HL-60/S4 (cell line): Measurements from ENCODE around the gene REC8.
"Not testable (repeated sequence)": the region's sequence is repeated elsewhere in the genome, so short reads cannot be mapped to it uniquely, and the experiment has no call there.

ENCODE experiments used
- in situ Hi-C: fragments of 300-500 bp; cut with MboI; formaldehyde crosslinking; loops from 2 replicates; pipeline ENCODE4 v1.14.3; 2022; ENCODE audit warnings: low sequenced_read_pairs

REC8 gene

DNA sequence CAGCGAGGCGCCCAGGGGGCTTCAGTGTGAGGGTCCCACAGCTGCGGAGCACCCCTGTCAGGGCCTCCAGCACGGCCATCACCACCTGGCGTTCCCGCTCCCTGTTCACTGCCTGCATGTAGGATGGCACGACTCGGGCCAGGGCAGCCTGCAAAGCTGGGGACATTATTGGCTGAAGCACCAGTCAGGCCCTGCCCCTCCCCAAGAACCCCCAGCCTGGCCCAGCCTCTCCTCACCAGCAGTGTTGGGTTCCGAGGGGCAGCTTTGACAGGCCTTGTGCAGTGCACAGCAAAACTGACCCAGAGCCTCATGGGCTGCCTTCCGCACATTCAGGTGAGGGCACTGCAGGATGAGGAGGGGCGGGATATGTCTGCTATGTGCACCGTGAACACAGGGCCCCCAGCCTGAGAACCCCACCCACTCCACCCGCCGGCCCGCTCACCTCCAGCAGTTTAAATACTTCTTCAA is 11.2 kb downstream of the REC8 start:
- in situ Hi-C loops: no loop called here

DNA sequence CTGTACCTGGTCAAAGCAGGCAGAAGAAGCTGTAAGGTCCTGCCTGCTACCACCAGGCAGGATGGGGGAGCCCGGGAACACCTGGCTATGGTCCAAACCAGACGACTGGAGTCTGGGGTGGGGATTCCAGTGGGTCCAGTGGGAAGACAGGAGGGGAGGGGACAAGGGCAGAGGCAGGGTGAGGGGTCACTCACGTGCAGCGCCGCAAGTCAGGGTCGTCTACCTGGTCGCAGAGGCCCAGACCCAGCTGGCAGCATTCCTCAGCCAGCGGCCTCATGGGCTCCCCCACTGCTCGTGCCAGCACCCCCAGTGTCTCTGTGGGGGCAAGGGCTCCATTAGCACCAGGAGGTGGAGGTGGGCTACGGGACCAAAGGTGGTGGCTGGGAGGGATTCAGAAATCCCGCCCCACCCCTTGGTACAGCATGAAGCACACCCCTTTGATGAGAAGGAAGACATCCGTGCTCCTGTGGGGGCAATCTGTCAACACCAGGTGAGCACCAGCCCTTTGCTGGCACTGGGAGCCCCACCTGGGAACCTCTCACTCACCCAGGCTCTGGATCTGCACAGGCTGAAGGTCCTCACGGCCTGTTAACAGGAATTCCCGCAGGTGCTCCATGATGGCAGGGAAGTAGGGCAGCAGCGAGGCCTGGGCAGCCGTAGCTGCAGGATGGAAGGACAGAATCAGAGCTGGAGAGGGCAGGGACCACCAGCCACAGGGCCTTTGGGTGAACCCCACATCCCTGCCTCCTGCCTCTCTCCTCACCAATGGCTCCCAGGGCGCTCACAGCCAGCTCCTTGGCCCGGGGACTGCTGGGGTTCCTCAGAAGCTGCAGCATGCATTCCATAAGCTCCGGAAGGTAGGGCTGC is 12.5 kb downstream of the REC8 start:
- in situ Hi-C loops: no loop called here

DNA sequence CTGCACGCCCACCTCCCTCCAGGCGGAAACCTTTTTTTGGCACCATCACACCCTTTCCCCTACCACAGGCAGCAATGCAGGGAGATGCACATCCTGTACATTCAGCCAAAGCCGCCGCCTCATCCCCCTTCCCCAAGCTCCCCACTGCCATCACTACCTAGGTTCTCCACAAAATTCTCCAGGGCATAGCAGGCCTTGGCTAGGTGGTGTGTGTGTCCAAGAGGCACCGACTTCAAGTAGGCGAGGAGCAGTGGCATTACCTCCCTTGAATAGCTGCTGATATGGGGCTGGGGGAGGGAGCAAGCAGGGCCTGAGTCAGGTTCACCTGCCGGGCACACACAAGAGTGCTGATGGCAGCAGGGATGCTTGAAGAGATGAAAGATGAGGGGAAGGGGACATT is 13.1 kb downstream of the REC8 start:
- in situ Hi-C loops: no loop called here

DNA sequence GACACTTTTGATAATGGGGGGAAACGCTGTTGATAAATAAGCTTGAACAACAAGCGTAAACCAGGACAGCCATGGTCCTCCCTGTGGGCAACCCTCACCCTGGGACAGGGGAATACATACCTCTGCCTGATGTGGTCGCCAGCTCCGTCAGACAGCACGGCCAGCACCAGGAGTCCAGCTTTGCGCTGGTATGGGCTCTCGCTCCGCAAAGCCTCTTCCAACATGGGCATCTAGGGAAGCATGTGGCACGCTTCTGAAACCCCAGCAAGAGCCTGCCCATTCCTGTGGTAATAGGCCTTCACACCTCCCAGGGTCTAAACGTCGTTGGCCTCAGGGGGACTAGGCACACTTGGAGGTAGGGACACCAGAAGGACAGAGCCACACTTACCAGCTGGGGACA is 13.9 kb downstream of the REC8 start:
- in situ Hi-C loops: no loop called here

DNA sequence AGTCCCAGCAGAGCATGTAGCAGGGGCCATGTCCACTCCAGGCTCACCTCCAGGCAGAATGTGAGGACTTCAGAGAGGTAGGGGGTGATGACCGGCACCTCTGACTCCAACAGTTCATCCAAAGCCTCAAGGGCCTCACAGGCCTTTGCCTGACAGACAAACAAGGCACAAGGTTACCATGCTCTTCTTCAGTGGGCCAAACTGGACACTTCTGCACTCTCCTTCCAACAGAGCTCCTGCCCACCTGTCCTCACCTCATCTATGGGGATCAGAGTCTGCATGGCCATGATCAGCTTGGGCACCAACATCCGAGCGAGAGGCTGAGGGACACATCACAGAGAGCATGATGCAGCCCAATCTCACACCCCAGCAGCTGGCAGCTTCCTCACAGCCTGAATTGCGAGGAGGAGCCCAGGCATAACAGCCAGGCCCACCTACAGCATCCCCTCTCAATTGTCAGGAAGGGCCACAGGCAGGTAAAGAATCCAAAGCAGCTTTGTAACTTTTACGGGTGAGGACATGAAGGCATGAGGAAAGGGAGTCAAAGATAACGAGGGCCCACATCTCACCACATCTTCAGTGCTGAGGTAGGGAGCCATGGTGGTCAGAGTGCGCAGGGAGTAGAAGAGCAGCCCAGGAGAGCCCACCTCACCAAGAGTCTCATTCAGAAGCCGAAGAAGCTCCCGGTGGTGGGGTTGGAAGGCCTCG is 15.1 kb downstream of the REC8 start:
- in situ Hi-C loops: no loop called here

DNA sequence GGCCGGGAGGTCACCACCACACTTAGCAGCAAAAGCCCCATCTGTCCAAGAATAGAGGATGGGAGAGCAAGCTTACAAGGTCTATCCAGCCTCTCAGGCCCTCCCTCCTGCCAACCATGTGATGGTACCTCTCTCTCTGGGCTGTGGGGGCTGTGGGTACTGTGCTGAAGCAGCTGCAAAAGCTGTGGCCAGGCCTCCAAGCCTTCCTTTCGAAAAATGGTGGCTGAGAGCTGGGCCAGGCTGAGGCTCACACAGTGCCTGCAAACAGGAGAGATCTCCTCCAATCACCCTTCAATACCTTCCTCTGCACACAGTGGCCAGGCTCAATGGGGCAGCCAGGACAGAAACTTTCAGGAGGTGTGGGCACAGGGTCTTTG is 15.6 kb downstream of the REC8 start:
- in situ Hi-C loops: no loop called here

DNA sequence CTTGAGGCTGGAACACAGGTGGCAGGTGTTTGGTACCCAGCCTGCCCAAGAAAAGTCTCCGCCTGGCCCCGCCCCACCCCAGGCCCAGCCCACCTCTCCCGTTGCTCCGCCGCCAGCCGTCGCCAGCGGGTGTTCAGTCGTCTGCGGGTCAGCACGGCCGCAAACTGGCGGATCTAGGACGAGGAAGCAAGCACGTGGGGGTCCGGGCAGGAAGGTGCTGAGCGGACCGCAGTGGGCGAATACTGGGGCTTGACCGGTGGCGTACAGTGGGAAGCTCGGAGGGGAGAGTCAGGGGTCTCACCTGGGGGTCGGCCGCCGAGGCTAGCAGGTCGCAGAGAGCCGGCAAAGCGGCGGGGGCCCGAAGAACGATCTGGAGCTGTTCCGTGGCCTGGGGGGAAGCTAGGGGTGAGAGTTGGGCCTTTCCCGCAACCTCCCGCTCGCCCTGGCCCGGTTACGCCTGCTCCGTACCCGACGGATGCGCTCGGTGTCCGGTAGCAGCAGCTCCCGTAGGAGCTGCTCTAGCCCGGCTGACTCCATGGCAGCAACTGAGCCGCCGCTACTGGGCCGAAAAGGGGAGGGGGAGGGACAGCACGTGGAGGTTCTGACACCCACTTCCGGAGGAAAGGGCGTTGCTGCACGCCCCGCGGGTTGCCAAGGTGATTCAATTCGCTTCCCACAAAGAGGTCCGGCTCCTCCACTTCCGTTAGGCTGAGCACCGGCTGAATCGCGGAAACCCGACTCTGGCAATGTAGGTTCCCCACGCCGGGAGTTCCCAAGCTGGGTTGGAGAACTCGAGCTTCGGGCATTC is 16.6 kb downstream of the REC8 start, which contains the start of gene IPO4:
TSS of gene IPO4 (minus strand) at position 566 of the 808 bp plus-strand sequence. CDS start at position 537, 29 bp downstream.
- in situ Hi-C loops: no loop called here

DNA sequence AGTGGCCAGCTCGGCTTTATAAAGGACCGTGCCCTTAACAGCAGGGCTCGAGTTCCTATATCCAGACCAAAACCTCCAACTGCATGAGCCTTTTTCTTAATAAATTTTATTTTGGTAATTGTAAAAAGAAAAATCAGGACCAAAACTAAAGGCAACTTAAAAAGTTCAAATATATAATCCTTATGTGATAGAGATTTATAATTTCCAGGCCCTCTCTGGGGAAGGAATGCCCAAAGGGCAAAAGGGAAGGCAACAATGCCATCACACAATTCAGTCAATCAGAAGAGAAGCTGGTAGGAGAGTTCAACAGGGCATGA is 17.1 kb downstream of the REC8 start:
- in situ Hi-C loops: no loop called here

DNA sequence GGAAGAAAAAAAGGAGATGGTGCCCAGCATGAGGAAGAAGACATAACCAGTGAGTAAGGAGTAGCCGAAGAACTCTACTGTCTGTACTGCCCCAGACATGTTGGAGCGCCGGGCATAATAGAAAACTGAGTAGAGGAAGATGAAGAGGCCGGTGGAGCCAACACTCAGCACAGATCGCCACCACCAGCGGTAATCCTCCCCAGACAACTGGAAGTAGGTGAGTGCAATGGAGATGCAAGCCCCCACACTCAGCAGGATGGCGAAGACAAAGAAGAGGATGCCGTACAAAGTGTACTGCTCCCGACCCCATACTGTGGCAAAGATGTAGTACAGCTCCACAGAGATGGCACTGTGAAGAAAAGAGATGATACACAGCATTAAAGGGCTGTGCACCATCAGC is 17.6 kb downstream of the REC8 start:
- in situ Hi-C loops: no loop called here

DNA sequence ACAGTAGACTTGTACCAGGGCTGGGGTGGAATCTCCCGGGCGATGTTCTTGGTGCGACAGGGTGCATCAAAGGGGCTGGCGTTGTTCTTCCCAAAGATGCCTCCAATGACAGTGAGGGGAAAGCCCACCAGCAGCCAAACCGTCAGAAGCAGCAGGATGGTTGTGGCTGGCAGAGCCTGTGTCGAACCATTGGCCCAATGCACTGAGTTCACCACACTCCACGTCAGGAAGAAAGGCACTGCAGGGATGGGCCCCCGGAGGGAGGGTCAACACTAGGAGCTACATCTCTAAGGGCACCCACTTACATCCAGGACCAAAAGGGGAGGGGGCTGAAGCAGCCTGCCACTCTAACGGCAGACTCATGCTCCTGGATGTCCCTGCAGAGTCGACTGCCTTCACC is 18.5 kb downstream of the REC8 start:
- in situ Hi-C loops: no loop called here

DNA sequence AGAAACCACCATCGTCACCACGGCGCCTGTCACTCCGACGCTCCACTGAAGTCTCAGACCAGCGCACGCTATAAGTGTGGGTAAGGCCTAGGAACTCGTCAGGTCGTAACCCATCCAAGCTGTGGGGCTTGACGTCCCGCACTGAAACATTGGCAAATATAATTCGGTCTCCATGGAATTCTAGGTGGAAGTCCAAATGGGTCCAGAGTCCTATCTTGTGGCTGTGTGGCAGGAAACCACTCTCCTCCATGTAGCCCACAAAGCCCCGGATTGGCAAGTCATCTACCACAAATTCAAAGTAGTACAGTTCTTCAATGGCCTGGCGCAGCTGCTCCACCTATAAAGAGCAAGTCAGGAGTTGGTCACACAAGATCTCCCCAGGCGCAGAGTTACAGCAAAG is 21.1 kb downstream of the REC8 start:
- in situ Hi-C loops: no loop called here

DNA sequence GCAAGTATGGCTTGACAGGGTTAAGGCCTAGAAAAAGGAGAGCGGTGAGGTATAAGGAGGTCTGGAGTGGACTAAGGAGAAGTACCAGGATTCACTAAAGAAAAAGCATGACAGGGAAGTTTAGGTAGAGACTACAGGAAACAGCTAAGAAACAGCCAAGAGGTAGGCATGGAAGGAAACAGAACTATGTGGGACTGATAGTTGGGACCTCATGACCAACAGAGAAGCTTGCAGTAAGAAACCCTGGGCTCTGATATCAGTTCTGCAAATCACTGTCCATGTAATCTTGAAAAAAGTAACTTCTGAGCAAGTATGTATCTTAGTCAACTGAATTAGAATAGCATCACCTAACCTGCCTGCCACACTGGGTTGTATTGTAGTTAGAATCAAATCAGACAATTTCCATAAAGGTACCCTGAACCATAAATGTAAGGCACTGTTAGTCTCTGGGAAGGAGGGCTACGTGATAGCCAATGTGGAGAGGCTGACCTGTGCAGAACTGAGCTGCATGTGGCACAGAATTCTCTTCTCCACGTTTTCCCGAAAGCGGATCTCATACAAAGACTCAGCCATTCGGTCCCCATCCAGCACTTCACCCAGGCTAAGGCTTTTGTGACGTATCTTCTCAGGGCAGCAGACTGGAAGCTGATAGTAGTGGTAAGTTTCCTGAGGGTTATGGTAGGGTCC is 22.4 kb downstream of the REC8 start:
- in situ Hi-C loops: no loop called here

DNA sequence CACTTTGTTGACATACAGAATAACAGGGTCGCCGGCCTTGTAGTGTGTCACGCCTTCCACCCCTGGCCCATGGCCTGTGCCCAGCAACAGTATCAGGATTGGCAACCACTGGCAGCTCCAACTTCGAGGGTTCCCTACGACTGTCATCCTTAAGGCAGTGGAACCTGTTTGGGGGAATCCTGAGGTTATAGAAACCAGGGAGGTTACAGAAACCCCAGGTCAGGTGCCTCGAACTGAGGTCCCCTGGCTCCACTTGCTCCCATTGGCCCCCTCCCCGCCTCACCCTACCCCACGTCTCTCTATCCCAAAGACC is 22.9 kb downstream of the REC8 start:
- in situ Hi-C loops: no loop called here

DNA sequence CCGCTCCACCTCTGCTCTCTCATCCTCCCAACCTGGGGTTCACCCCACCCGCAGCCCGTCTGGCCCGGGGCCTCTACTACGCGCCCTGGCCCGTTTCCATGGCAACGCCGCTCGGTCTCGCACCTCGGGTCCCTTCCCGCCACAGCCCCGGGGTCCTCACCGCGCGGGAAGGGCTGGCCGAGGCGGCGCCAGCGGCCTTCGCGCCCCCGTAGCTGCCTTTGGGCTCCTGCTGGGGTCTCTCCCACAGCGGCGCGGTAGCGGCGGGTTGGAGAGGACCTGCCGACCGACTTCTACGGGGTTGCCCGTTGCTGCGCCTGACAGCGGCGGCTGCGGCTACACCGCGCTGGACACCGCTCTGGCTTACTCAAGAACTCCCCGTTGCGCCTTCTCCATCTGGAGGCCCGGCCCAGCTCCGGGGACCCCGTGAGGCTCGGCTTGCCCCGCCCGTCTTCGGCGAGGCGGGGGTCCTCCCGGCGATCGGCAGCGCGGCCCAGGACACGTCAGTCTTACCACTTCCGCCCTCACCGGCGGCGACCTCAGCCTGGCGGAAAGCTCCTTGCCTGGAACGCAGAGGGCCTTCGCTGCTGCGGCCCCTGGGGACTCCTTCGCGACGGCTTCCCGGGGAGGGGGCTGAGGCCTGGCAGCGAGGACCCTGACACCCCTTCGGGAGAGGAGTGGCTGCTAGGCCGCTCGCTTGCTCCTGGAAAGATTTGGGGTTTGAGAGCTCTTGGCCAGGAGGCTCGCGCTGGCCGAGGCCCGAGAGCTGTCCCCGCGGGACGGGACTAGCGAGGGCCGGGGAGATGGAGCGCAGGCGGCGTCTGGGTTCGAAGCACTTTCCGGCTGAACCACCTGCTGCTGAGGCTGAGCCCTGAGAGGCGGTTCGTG is 23.5 kb downstream of the REC8 start, which contains the start of gene TM9SF1:
TSS of gene TM9SF1 (minus strand) at position 256 of the 885 bp plus-strand sequence. CDS start 422 bp downstream, outside the sequence.
- in situ Hi-C loops: no loop called here

DNA sequence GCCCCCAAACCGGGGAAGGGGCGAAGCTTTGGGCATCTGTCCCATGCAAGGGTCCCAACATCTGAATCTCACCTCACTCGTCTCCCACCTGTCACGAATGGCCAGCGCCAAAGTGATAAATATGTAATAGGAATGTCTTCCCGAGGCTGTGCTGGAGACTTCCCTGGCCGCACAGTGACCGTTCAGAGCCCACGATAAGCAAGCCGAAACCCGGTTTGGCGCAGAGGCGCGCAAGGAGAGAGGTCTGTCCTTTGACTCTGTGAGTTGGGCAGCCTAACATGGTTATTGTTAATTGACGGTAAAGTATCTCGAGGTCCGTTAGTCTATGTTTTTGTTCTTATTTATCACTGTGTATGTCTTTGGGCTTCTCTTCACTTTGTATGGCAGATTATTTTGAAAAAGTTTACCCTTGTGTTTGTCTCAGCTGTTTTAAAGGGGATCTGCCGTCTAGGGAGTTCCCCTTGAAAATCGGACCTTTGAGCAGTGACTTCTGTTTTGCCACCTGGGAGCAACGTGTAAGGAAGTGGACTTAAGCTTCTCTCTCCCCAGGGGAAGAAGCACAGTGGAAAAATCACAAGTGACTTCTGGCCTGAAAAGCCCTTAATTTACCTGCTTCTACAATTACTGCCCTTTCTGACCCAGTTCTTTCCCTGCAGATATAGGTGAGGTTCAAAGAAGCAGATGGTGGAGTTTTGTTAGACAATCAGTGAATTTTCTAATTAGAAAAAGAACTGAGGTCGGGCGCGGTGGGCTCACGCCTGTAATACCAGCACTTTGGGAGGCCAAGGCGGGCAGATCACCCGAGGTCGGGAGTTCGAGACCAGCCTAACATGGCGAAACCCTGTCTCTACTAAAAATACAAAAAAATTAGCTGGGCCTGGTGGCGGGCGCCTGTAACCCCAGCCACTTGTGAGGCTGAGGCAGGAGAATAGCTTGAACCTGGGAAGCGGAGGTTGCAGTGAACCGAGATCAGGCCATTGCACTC is 24.5 kb downstream of the REC8 start:
- in situ Hi-C loops: no loop called here

DNA sequence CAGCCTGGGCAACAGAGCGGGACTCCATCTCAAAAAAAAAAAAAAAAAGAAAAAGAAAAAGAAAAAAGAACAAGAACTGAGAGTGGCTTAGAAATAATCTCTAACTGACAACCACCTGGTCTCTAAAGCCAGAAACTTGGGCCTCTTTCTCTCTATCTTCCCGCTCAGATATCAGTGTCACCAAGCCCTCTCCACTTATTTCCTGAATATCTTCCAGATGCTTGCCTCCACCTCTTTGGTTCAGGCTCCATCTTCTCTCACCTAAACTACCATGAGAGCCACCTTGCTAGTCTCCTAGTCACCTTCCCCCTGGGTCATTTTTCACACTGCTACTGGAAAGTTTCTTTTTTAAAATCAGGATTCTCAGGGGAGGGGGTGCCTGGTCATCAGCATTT is 25.2 kb downstream of the REC8 start:
- in situ Hi-C loops: no loop called here

DNA sequence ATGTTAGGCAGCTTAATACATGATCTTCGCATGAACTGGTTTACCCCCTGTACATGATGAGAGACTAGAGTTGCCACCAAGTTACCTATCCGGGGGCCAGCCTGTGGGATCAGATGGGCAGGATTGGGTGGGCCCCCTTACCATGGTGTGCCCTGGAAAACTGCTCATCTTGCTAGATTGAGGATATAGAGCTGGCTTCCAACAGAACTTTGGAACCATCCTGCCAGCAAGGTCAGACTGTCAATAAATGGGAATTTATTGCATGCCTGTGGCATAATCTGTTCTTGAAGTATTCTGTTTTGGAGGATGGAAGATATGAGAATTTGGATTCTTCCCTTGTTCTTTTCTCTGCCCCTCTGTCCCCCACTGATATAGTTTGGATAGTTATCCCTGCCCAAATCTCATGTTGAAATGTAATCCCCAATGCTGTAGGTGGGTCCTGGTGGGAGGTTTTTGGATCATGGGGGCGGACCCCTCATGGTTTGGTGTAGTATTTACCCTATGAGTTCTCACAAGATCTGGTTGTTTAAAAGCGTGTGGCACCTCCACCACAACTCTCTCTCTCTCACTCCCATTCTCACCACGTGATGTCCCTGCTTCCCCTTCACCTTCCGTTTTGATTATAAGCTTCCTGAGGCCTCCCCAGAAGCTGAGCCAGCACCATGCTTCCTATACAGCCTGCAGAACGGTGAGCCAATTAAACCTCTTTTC is 27.1 kb downstream of the REC8 start:
- in situ Hi-C loops: no loop called here

DNA sequence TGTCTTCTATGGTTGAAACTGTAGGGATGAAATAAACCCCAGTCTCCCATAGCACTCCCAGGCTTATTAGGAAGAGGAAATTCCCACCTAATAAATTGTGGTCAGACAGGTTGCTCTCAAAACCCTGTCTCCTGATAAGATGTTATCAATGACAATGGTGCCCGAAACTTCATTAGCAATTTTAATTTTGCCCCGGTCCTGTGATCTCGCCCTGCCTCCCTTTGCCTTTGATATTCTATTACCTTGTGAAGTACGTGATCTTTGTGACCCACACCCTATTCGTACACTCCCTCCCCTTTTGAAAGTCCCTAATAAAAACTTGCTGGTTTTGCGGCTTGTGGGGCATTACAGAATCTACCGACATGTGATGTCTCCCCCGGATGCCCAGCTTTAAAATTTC is 30.7 kb downstream of the REC8 start:
- in situ Hi-C loops: not testable (repeated sequence)
